ENCODE data around the gene ABCB1. TPM values are rescaled to one million over a fixed set of nuclear protein-coding genes. Genes with fewer than 3 reads are reported as not detected.

ABCB1 gene
- polyA plus RNA-seq, 1 donor from 2014 or later, result 1.6 TPM

GRCh38 chr7:87608431-87608830 lies 7.7 kb upstream of the ABCB1 start:
- no peak overlapping the region for H3K4me3 ChIP-seq (ENCODE audit: low read length)
- no peak overlapping the region for H3K4me2 ChIP-seq (ENCODE audit: low read length)
- H3K27ac ChIP-seq (ENCODE audit: low read length), result no peak overlapping the region

GRCh38 chr7:87604264-87604663 lies 3.6 kb upstream of the ABCB1 start:
- H4K20me1 ChIP-seq (ENCODE audit: insufficient read depth), result no peaks in the 10 kb centered on the region
- no peaks in the 10 kb centered on the region for H3F3A ChIP-seq (ENCODE audit: insufficient read depth, low read length, poor library complexity, severe bottlenecking)
- peaks cover 27% of the 10 kb centered on the region for H3K27me3 ChIP-seq (ENCODE audit: insufficient read depth, low read depth, low read length)
- no peak overlapping the region for H3K27ac ChIP-seq (ENCODE audit: low read length)
- H3K4me2 ChIP-seq (ENCODE audit: low read length), result no peak overlapping the region
- no peaks in the 10 kb centered on the region for H3K9me2 ChIP-seq (ENCODE audit: insufficient read depth, low read length)
- H3K9me3 ChIP-seq (ENCODE audit: low read length), result no peaks in the 10 kb centered on the region
- no peak overlapping the region for H3K9ac ChIP-seq (ENCODE audit: low read length)
- H3K36me3 ChIP-seq (ENCODE audit: insufficient read depth, low read length), result no peaks in the 10 kb centered on the region
- no peaks in the 10 kb centered on the region for H3K79me2 ChIP-seq (replicated peaks; ENCODE audit: insufficient read depth, low read length)
- H2AFZ ChIP-seq (ENCODE audit: low read depth, low read length), result no peak overlapping the region
- H3K4me3 ChIP-seq (ENCODE audit: low read length), result no peak overlapping the region
- no peak for TF ChIP-seq CTCF (IDR thresholded peaks at IDR 0.05; ENCODE audit: poor library complexity, severe bottlenecking)
- TF ChIP-seq MXI1 (conservative IDR thresholded peaks at IDR 0.05; ENCODE audit: poor library complexity, severe bottlenecking), result no peak
- no peak for TF ChIP-seq REST (IDR thresholded peaks at IDR 0.05; ENCODE audit: borderline replicate concordance)
- TF ChIP-seq SMC3 (conservative IDR thresholded peaks at IDR 0.05; ENCODE audit: poor library complexity), result no peak
- no peak for TF ChIP-seq POLR2AphosphoS5 (IDR thresholded peaks at IDR 0.05)
- no peak for TF ChIP-seq RAD21 (conservative IDR thresholded peaks at IDR 0.05)

More at GRCh38 chr7:87608431-87608830, 7.7 kb upstream of the ABCB1 start:
- Histone ChIP-seq H3F3A (ENCODE audit: insufficient read depth, low read length, poor library complexity, severe bottlenecking) (no peaks in the 10 kb centered on the region), H3K9me3 (ENCODE audit: low read length) (no peaks in the 10 kb centered on the region), H4K20me1 (ENCODE audit: insufficient read depth) (no peaks in the 10 kb centered on the region), H3K36me3 (ENCODE audit: insufficient read depth, low read length) (no peaks in the 10 kb centered on the region), H3K79me2 (replicated peaks; ENCODE audit: insufficient read depth, low read length) (no peaks in the 10 kb centered on the region), H3K9ac (ENCODE audit: low read length) (no peak overlapping the region), H3K9me2 (ENCODE audit: insufficient read depth, low read length) (no peaks in the 10 kb centered on the region), H2AFZ (ENCODE audit: low read depth, low read length) (no peak overlapping the region), H3K27me3 (ENCODE audit: insufficient read depth, low read depth, low read length) (no peaks in the 10 kb centered on the region)
- no peak for TF ChIP-seq SMC3 (conservative IDR thresholded peaks at IDR 0.05; ENCODE audit: poor library complexity)
- no peak for TF ChIP-seq TAF1 (IDR thresholded peaks at IDR 0.05; ENCODE audit: low read depth)
- no peak for TF ChIP-seq POLR2AphosphoS5 (IDR thresholded peaks at IDR 0.05)
- TF ChIP-seq EP300 (conservative IDR thresholded peaks at IDR 0.05; ENCODE audit: poor library complexity, severe bottlenecking), result no peak
- no peak for TF ChIP-seq RAD21 (conservative IDR thresholded peaks at IDR 0.05)
- TF ChIP-seq EZH2 (IDR thresholded peaks at IDR 0.05; ENCODE audit: borderline replicate concordance, insufficient read depth, low read length, poor library complexity, severe bottlenecking), result no peak
- no peak for TF ChIP-seq CTCF (IDR thresholded peaks at IDR 0.05; ENCODE audit: poor library complexity, severe bottlenecking)
- TF ChIP-seq REST (IDR thresholded peaks at IDR 0.05; ENCODE audit: borderline replicate concordance), result no peak
- no peak for TF ChIP-seq MXI1 (conservative IDR thresholded peaks at IDR 0.05; ENCODE audit: poor library complexity, severe bottlenecking)

Measured in neural cell (in vitro differentiated cells).